HG02571 (cell line): ENCODE results near the gene BCAM.
"Not testable (repeated sequence)": the region's sequence is repeated elsewhere in the genome, so short reads cannot be mapped to it uniquely, and the experiment has no call there.

ENCODE experiments used
- ATAC-seq: cut with Tn5 transposase; IDR thresholded peaks from one replicate; pipeline ENCODE4 v1.9.1; 2021; ENCODE audit warnings: mild to moderate bottlenecking, moderate library complexity; ENCODE audit not compliant: unreplicated experiment

BCAM gene

DNA sequence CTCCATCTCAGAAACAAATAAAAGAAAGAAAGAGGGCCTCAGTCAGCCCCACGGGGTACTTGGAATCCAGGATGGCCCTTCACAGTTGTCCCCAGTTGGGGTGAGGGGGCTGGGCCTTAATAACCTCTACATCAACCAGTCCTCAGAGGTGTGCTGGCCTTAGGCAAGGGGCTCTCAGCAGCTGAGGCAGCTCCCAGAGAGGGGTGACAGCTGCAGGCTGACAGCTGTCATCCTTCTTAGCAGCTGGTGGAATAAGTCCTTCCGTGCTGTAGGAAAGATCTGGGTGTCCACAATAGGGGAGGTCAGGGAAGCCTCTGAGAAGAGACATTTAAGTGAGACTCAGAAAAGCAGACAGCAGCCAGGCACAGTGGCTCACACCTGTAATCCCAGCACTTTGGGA is 7.4 kb downstream of the BCAM start:
- no peak for ATAC-seq

DNA sequence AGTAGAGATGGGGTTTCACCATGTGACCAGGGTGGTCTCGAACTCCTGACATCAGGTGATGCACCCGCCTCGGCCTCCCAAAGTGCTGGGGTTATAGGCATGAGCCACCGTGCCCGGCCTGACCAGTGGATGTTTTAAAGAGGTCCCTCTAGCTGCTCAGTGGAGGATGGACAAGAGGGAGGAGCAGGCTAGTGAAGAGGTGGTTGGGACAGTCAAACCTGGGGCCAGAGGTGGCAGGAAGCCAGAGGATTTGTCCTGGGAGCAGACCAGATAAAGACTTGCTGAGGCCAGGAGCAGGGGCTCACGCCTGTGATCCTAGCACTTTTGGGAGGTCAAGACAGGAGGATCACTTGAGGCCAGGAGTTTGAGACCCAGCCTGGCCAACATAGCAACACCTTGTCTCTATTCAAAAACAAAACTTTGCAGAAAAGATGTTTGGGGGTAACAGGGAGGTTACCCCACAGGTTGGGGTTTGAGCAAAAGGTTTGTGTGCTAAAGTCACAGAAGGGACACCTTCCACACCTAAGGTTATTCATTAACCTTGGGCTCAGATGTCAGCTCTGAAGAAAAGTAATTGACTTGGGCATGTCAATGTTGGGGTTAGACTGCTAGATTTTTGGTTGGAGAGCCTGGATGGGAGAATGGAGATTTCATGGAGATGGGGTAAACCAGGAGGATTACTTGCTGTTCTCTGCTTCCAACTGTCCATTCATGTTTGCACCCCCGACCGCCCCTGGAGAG is 9.0 kb downstream of the BCAM start:
- no peak for ATAC-seq

DNA sequence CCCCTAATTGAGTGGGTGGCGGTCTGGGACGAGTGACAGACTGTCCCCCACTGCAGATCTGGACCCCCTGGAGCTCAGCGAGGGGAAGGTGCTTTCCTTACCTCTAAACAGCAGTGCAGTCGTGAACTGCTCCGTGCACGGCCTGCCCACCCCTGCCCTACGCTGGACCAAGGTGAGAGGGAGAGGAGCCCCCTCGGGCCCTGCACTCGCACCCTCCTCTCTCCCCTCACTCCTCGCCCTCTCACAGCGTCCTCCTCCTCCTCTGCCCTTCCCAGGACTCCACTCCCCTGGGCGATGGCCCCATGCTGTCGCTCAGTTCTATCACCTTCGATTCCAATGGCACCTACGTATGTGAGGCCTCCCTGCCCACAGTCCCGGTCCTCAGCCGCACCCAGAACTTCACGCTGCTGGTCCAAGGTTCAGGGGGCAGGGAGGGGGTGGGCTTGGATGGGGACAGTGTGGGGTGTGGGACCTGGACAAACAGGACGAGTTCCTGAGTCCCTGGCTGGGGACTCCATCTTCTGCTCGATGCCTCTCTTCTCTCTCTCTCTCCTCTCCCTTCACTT is 9.6 kb downstream of the BCAM start:
- no peak for ATAC-seq

DNA sequence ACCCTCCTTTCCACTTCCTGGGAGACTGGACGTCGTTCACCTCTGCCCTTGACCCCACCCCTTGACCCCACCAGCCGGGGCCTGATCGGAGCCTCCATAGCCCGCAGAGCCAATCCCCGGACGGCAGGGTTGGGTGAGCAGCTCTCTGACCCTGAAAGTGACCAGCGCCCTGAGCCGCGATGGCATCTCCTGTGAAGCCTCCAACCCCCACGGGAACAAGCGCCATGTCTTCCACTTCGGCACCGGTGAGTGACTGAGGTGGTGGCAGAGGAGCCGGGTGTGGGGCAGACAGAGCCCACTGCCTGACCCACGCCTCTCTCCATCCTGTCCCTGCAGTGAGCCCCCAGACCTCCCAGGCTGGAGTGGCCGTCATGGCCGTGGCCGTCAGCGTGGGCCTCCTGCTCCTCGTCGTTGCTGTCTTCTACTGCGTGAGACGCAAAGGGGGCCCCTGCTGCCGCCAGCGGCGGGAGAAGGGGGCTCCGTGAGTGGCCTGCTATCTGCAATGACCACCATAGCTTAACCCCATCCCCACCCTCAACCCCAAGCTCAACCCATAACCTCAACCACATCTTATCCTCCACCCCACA is 10.4 kb downstream of the BCAM start:
- ATAC-seq: no peak

DNA sequence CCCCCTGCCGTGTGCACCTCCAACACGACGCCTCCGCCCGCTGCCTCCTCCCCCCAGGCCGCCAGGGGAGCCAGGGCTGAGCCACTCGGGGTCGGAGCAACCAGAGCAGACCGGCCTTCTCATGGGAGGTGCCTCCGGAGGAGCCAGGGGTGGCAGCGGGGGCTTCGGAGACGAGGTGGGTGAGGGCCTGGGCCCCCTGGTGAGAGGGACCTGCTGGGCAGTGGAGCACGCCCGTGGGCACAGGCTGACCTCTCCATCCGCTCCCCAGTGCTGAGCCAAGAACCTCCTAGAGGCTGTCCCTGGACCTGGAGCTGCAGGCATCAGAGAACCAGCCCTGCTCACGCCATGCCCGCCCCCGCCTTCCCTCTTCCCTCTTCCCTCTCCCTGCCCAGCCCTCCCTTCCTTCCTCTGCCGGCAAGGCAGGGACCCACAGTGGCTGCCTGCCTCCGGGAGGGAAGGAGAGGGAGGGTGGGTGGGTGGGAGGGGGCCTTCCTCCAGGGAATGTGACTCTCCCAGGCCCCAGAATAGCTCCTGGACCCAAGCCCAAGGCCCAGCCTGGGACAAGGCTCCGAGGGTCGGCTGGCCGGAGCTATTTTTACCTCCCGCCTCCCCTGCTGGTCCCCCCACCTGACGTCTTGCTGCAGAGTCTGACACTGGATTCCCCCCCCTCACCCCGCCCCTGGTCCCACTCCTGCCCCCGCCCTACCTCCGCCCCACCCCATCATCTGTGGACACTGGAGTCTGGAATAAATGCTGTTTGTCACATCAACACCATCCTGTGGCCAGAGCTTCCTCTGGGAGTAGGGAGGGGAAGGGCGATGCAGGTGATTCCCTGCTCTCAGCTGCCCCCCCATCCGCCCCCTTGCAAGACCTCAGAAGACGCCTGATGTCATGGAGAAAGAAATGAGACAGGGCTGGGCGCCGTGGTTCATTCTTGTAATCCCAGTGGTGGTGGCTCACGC is 12.0 kb downstream of the BCAM start:
- ATAC-seq: no peak

DNA sequence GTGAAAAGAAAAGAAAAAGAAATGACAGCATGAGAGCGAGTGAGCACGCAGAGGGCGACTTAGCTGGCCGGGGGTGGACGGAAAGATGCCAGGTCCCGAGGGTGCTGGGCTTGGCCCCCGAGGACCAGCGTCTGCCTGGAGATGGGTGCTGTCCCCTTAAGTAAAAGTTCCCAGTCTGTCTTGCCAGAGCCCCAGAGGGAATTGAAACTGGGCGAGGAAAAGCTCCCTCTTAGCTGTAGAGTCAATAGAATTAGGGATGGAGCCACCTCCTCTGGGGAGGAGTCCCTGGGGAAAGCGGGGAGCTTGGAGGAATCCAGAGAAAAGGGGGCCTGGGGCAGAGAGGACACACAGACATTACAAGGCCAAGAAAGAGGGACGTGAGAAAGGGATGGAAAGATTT is 13.3 kb downstream of the BCAM start:
- no peak for ATAC-seq

DNA sequence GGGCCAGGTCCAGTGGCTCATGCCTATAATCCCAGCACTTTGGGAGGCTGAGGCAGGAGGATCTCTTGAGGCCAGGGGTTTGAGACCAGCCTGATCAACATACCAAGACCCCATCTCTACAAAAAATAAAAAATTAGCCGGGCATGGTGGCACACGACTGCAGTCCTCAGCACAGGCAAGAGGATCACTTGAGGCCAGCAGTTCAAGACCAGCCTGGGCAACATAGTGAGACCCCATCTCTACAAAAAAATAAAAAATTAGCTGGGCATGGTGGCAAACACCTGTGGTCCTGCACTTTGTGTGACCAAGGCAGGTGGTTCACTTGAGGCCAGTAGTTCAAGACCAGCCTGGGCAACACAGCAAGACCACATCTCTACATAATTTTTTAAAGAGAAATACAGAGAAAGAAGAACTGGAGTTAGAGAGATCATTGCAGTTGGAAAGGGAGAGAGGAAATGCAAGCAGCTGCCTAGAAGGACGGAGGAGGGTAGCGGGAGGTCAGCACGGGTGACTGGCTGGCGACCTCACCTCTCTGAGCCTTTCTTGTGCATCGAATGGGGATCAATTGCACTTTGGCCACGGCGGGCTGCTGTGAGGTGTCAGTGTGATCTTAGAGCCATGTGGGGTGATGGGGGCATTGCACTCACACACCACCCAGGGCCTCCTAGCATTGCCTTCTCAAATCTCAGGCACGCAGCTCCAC is 13.9 kb downstream of the BCAM start:
- ATAC-seq: no peak

DNA sequence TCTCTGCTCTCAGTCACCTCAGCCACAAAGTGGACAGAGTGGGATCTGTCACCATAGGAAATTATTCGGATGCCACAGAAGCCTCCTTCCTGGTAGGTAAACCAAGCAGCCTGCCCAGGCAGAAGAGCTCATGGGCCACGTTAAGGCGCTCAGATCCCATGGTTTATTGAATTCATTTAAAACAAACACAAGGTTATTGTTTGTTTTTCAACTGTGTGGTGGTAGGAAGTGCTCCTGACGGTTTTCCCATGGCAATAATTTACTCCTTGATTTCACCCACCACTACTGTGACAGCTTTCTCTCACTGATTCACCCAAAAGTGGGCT is 14.4 kb downstream of the BCAM start:
- no peak for ATAC-seq

DNA sequence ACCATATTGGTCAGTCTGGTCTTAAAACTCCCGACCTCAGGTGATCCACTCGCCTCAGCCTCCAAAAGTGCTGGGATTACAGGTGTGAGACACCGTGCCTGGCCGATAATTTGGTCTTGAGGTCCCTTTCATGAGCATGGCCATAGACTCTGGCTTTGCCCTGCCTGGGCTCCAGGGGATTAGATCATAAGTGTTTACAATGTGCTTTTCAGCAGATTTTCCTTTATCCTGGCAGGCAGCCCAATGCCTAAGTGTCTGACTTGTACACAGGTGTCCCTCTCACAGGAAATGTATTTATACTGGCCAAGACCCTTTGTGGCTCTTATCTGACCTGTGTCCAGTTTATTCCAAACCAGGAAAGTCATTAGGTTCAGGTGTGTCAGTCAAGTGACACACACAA is 15.9 kb downstream of the BCAM start:
- no peak for ATAC-seq

DNA sequence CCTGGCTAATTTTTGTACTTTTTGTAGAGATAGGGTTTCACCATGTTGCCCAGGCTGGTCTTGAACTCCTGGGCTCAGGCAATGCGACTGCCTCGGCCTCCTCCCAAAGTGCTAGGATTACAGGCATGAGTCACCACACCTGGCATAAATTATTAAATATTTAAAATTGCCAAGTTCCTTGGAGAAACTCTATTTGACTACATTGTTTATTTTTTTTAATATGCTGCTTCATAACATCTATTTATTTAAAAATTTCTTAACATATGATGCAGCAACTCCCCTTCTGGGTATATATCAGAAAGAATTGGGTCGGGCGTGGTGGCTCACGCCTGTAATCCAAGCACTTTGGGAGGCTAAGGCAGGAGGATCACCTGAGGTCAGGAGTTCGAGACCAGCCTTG is 24.0 kb downstream of the BCAM start:
- not testable (repeated sequence) for ATAC-seq

DNA sequence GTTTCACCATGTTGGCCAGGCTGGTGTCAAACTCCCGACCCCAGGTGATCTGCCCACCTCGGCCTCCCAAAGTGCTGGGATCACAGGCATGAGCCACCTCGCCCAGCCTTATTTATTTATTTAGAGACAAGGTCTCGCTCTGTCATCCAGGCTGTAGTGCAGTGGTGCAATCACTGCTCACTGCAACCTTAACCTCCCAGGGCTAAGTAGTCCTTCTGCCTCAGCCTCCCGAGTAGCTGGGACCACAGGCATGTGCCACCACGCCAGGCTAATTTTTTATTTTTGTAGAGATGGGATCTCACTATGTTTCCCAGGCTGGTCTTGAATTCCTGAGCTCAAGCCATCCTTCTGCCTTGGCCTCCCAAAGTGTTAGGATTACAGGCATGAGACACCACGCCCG is 25.5 kb downstream of the BCAM start:
- ATAC-seq: not testable (repeated sequence)

DNA sequence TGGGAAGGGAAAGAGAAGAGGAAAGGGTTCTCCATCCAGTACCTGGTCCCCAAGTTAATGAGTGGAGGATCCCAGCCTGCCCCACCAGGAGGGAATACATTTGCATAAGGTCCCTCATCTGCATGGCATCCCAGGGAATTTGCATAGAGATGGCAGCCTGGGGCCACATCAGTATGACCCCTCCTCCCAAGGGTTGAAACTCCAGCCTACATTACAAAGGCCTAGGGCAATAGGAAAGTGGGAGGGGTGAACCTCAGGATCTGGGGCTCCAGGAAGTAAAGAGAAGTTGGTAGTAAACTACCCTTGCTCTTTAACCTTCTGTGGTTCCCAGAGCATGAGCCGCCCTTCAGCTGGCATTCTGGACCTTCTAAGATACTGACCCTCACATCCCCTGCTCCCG is 30.4 kb downstream of the BCAM start:
- ATAC-seq: no peak

DNA sequence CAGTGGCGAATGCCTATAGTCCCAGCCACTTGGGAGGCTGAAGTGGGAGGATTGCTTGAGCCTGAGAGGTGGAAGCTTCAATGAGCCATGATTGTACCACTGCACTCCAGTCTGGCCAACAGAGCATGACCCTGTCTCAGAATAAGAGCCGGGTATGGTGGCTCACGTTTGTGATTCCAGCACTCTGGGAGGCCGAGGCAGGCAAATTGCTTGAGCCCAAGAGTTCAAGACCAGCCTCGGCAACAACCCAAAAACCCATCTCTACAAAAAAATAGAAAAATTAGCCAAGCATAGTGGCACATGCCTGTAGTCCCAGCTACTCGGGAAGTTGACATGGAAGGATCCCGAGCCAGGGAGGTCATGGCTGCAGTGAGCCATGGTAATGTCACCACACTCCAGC is 31.9 kb downstream of the BCAM start:
- no peak for ATAC-seq

DNA sequence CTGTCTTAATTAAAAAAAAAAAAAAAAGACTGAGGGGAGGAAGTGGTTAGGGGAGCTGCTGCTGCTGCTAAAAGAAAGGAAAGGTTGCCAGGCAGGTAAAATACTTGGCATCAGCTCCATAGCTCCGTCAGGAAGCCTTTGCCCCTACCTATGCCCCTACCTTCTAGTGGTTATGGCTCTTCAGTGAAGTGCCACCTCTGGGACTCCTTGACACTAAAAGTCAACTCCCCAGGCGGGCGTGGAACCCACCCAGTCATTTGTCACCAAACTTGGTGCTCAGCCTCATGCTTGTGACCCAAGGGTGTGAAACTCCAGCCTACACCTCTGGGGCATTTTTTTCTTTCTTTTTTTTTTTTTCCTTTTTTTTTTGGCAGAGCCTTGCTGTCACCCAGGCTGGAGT is 32.3 kb downstream of the BCAM start:
- ATAC-seq: no peak

DNA sequence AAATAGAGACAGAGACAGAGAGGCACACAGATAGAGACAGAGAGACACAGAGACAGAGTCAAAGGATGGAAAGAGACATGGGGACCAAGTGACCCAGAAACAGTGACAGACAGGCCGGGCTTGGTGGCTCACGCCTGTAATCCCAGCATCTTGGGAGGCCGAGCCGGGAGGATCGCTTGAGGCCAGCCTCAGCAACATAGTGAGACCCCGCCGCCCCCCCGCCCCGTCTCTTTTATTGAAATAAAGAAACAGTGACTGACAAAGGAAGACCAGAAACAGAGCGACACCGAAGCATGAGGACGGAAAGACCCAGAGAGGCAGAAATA is 36.3 kb downstream of the BCAM start:
- ATAC-seq: no peak

DNA sequence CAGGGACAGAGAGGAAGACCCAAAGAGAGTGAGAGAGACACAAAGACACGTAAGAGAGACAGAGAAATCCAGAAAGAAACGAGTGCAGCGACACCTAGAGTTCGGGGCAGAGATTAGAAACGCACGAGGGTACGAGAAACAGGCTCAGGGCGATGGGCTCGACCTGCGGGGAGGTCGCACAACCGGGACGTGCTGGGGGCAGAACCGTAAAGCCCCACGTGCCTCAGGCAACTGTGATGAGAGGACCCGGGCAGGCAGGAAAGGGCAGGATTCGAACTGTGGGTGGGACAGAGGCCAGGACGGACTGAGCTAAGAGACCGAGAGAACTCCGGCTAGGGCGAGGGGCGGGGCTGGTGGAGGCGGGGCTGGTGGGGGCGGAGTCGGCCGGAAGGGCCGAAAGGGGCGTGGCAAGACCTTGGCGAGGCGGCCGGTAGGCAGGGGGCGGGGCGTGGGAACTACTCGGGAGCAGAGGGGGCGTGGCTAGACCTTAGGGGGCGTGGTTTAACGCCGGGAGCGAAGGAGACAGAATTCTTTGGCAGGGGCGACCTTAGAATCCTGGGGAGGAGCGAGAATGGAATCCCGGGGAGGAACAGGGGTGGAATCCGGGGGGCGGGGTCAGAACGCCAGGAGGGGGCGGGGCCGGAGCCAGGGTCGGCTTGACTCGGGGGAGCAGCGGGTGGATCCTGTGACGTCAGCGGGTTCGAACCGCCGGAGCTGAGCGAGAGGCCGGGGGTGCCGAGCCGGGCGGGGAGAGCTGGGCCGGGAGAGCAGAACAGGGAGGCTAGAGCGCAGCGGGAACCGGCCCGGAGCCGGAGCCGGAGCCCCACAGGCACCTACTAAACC is 36.9 kb downstream of the BCAM start, which contains the start of gene NECTIN2:
Gene NECTIN2 (plus strand): TSS at position 686 of the 843 bp plus-strand sequence. CDS start 229 bp downstream, outside the sequence.
- ATAC-seq: no peak

DNA sequence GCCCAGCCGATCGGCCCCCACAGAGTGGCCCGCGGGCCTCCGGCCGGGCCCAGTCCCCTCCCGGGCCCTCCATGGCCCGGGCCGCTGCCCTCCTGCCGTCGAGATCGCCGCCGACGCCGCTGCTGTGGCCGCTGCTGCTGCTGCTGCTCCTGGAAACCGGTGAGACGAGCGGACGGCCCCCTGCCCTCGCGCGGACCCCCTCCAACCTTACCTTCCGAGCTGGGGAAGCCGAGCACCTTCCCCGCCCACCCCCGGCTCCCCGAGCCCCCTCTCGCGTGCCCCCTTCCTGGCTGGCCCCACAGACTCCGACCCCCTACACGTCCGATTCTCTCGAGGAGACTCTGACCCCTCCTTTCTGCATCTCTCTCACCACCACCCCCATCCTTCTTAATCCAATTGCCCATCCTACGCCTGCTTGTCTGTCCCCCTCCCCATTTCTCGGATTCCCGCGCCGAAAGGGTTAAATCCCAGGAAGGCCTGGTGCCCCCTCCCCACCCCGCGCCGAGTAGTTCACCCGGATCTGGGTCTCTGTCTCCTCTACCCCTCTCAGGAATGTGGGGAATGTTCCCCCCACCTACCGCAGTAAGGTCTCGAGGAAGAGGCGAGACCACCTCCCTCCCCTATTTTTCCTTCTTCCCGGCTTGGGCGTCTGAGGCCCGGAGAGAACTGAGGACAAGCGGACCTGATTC is 37.7 kb downstream of the BCAM start:
- ATAC-seq: no peak

DNA sequence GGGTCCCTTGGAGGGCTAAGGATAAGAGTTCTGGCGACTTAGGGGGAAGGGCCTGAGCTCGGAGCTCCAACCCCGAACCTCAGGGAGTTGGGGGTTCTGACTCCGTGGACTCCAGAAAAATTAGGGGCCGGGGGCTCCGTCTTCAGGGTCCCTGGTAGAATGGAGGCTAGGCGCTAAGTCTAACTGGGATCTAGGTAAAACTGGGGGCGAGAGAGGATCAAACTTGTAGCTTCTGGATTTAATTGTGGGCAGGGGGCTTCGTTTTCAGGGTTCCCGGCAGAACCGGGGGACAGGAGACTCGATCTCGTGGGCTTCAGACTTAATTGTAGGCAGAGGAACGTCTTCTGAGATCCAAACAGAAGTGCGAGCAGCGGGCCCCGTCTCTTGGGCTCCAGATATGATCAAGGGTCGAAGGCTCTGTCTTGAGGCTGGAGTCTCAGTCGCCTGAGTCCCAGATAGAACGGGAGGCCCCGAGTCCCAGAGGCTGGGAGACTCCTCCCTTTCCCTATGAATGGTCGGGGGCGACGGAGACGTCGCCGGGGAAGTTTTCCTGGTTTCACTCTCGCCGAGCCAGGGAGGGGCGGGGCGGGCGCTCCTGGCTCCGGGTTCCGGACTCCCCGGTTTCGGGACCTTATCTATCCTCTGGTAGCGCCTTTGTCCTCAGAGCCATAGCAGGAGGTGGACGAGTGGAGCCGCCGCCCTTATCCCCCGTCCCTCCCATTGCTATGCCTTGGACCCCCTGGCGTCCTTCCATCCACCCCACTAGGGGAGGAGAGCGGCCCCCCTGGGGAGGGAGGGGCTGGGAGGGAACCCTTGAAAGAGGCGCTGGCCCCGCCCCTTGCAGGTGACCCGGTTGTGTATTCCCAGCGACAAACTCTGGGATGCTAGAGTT is 38.5 kb downstream of the BCAM start:
- no peak for ATAC-seq
